CD4-positive, alpha-beta T cell treated with Interferon gamma for 1 hour (primary cell): ENCODE measurements around the gene EXOSC6.
"Not testable (repeated sequence)": the region's sequence is repeated elsewhere in the genome, so short reads cannot be mapped to it uniquely, and the experiment has no call there.

Experiments
- DNase-seq: peaks from one replicate; pipeline ENCODE4 v3.0.0-alpha.2; 2020

EXOSC6 gene

GRCh38 chr16:70254180-70254964 is 2.6 kb upstream of the EXOSC6 start:
- no peak for DNase-seq

GRCh38 chr16:70253291-70254106 is 1.8 kb upstream of the EXOSC6 start:
- DNase-seq: peak; percentile 5

- DNase-seq: no peak
Observed at GRCh38 chr16:70252355-70252988, 732 bp upstream of the EXOSC6 start.

DNA sequence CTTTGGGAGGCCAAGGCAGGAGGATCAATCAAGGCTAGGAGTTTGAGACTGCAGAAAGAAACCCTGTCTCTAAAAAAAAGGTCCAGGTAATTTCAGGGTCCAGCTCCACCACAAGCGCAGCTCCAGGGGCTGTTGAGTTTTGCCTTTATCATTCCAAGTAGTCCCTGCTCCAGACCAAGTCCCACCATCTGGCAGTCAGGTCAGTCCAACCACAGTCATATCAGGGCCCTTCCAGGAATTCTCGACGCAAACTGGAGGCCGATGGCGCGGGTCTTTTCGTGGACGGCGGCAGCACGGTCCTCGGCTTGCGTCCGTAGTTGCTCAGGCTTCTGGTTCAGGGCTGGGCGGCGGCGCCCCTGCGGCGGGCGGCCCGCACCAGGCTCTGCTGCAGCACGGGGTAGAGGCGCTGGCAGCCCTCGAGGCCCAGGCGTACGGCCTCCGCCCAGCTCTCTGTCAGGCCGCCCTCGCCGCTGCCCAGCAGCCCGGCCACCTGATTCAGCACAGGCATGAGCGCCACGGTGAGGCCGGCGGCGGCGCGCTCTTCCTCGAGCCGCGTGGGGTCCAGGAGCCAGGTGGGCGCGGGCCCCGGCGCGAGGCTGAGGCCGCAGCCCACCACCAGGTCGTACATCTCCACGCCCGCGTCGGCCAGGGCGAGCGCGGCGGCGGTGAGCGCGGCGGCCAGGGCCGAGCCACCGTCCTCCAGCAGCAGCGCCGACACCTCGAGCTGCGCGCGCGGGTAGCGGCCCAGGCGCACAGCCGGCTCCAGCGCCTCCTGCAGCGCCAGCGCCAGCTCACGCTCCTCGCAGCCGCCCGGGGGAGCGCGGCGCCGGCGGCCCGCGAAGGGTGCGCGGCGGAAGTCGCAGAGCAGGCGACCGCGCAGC is 752 bp downstream of the EXOSC6 start:
- no peak for DNase-seq

DNA sequence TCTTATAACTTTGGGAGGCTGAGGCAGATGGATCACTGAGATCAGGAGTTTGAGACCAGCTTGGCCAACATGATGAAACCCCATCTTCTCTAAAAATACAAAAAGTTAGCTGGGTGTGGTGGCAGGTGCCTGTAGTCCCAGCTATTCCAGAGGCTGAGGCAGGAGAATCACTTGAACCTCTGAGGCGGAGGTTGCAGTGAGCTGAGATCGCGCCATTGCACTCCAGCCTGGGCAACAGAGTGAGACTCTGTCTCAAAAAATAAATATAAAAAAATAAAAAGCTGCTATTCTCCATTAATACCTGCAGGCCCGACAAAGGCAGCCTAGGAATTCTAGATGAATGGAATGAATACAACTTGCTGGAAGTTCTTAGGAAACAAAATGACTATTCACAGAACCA is 2.0 kb downstream of the EXOSC6 start:
- DNase-seq: not testable (repeated sequence)

DNA sequence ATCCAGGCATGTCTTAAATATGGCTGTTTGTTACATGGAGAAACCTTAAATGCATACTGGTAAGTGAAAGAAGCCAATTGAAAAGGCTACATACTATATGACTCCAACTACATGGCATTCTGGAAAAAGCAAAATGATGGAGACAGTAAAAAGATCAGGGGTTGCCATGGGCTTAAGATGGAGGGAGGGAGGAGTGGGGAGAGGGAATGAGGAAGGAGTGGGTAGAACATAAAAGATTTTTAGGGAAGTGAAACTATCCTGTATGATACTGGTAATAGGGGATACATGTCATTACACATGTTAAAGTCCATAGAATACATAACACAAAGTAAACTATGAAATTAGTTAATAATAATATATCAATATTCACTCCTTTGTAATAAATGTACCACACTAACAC is 13.0 kb downstream of the EXOSC6 start:
- DNase-seq: not testable (repeated sequence)

DNA sequence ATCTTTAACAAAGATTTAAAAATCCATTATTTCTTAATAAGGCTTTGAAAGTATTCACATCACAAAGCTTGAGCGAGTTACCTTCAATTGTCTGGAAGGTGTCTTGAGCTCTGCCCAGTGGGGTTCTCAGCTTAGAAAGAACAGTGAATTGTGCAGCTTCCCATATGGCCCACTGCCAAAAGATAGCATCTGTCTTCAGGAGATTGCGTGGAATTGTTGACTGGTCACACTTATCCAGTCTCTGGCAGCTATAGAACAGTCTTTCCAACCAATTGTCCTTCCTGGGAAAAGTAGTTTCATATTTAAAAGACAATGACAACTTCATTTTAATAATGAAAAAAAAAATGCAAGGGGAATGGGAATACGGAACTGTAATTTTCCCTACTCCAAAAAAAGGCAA is 19.9 kb downstream of the EXOSC6 start:
- DNase-seq: not testable (repeated sequence)

DNA sequence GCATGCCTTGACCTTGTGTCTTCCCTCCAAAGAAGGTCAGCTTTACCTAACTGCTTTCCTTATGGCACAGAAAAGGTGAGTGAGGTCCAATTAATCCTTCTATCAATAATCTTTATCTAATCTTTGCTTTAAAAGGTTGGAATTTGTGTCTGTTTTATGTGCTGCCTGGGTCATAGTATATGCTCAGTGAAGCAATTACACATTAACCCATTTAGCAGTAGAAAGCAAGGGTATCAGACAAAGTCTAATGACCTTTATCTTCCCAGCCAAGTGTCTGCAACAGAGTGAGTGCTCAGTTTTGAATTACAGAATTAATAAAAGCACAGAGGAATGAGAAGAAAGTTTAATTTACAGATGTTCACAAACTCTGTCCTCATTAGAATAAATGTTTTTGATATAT is 25.7 kb downstream of the EXOSC6 start:
- DNase-seq: not testable (repeated sequence)

DNA sequence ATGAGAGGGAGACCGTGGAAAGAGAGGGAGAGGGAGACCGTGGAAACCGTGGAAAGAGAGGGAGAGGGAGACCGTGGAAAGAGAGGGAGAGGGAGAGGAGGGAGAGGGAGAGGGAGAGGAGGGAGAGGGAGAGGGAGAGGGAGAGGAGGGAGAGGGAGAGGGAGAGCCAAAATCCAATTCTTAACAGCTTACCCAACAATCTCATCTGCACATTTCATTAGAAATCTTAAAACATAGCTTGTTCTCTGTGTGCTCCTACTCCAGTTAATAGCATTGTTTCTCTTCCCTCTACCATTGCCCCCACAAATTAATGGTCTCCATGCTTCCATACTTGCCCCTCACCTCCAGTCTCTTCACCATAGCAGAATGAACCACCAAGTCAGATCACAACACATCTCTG is 26.3 kb downstream of the EXOSC6 start:
- not testable (repeated sequence) for DNase-seq

DNA sequence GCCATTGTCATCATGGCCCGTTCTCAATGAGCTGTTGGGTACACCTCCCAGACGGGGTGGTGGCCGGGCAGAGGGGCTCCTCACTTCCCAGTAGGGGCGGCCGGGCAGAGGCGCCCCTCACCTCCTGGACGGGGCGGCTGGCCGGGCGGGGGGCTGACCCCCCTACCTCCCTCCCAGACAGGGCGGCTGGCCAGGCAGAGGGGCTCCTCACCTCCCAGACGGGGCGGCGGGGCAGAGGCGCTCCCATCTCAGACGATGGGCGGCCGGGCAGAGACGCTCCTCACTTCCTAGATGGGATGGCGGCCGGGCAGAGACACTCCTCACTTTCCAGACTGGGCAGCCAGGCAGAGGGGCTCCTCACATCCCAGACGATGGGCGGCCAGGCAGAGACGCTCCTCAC is 27.1 kb downstream of the EXOSC6 start:
- not testable (repeated sequence) for DNase-seq

- not testable (repeated sequence) for DNase-seq
Observed at GRCh38 chr16:70223971-70224513, 27.7 kb downstream of the EXOSC6 start.

DNA sequence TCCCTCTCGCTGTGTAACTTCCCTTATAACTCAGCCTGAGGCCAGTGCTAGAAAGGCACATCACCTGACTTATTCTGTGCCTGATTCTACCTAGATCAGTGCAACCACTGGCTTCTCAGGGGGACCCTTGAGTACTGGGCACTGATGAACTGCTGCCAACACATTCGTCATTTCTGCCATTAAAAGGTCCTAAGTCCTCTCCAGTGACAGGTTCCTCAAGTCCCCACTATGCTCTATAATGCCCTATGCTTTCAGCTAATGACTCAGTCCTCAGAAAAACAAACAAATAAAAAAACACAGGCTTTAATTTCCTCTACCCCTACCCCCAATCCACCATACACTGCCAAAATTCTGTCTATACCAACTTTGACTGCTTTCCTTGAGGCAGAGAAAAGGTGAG is 28.5 kb downstream of the EXOSC6 start:
- not testable (repeated sequence) for DNase-seq

- DNase-seq: not testable (repeated sequence)
Observed at GRCh38 chr16:70222574-70222973, 29.2 kb downstream of the EXOSC6 start.

DNA sequence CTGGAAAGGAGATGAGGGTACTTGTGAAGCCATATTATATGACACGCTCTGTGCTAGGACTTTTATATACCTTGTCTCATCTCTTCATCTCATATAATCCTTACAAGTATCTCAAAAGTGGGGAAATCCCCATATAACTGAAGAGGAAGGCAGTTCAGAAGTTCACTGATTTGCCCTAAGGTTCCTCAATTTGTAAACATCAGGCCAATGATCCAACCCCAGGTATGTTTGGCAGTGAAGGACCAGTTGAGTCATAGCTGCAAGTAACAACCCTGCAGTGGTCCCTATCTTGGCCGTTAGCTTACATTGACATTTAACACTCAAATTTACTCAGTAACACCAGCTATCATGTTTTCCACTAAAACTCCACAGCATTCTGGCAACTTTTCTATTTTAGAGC is 33.2 kb downstream of the EXOSC6 start:
- DNase-seq: not testable (repeated sequence)

DNA sequence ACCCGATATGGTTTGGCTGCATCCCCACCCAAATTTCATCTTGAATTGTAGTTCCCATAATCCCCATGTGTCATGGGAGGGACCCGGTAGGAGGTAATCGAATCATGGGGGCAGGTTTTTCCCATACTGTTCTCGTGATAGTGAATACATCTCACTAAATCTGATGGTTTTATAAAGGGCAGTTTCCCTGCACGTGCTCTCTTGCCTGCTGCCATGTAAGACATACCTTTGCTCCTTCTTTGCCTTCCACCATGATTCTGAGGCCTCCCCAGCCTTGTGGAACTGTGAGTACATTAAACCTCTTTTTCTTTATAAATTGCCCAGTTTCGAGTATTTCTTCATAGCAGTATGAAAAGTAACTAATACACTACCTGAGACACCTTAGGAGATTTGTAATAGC is 45.4 kb downstream of the EXOSC6 start:
- DNase-seq: not testable (repeated sequence)

GRCh38 chr16:70204668-70205405 is 46.9 kb downstream of the EXOSC6 start:
- not testable (repeated sequence) for DNase-seq

DNA sequence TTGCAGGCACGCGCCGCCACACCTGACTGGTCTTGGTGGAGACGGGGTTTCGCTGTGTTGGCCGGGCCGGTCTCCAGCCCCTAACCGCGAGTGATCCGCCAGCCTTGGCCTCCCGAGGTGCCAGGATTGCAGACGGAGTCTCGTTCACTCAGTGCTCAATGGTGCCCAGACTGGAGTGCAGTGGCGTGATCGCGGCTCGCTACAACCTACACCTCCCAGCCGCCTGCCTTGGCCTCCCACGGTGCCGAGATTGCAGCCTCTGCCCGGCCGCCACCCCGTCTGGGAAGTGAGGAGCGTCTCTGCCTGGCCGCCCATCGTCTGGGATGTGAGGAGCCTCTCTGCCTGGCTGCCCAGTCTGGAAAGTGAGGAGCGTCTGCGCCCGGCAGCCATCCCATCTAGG is 47.7 kb downstream of the EXOSC6 start:
- DNase-seq: not testable (repeated sequence)

DNA sequence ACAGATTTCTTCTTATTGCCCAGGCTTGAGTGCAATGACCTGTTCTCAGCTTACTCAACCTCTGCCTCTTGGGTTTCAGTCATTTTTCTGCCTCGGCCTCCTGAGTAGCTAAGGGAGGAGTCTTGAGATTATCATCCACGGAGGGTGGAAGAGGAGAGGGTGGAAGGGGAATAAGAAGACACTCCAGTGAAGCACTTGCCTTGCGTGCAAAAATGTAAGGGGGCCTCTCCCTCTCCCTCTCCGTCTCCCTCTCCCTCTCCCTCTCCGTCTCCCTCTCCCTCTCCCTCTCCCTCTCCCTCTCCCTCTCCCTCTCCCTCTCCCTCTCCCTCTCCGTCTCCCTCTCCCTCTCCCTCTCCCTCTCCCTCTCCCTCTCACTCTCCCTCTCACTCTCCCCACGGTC is 48.2 kb downstream of the EXOSC6 start:
- DNase-seq: not testable (repeated sequence)

GRCh38 chr16:70200063-70200462 is 51.7 kb downstream of the EXOSC6 start:
- DNase-seq: not testable (repeated sequence)

GRCh38 chr16:70199170-70199569 is 52.6 kb downstream of the EXOSC6 start:
- DNase-seq: not testable (repeated sequence)

- not testable (repeated sequence) for DNase-seq
Observed at GRCh38 chr16:70198666-70199065, 53.1 kb downstream of the EXOSC6 start.
